GM18858 (cell line): ENCODE measurements around the gene DOCK3.
"Not testable (repeated sequence)": the region's sequence is repeated elsewhere in the genome, so short reads cannot be mapped to it uniquely, and the experiment has no call there.

Experiments used
- ATAC-seq: cut with Tn5 transposase; IDR thresholded peaks from one replicate; pipeline ENCODE4 v1.9.1; 2021; ENCODE audit not compliant: unreplicated experiment

DOCK3 gene

DNA sequence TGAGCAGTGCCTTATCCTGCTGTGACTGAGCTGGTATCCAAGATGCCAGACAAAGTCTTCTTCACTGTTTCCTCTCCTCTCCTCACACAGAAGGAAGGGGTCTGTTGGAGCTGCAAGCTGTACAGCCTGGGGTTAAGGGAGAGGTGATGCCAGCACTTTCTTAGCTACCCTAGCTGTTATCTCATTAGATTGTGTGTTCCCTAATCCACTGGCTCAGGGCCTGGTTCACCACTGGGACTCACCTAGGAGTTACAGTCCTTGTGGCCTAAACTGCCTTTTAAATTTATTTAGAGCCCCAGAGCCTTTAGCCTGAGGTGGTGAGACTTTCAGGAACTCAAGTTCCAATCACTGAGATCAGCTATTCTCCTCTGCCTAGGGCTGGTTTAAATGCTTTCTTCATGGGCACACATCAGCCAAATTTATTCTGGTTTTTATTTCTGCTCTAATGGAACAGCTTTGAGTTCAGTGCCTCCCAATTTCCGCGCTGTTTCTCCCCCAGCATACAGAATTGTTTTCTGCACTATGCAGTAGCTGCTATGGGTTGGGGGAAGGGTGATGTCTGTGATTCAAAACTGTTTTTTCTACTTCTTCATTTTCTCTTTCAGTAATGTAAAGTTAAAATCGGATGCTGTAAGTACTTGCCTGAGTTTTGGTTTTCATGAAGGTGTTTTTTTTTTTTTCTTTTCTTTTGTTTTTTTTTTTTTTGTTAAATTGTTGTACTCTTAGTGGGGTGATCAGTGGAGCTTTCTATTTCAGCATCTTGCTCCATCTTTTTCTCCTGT is 198.8 kb downstream of the DOCK3 start:
- ATAC-seq, result no peak

DNA sequence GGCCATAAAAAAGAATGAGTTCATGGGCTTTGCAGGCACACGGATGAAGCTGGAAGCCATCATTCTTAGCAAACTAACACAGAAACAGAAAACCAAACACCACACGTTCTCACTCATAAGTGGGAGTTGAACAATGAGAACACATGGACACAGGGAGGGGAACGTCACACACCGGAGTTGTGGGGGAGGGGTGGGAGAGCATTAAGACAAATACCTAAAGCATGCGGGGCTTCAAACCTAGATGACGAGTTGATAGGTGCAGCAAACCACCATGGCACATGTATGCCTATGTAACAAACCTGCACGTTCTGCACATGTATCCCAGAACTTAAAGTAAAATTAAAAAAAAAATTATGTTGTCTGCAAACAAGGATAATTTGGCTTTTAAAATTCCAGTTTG is 200.1 kb downstream of the DOCK3 start:
- not testable (repeated sequence) for ATAC-seq

DNA sequence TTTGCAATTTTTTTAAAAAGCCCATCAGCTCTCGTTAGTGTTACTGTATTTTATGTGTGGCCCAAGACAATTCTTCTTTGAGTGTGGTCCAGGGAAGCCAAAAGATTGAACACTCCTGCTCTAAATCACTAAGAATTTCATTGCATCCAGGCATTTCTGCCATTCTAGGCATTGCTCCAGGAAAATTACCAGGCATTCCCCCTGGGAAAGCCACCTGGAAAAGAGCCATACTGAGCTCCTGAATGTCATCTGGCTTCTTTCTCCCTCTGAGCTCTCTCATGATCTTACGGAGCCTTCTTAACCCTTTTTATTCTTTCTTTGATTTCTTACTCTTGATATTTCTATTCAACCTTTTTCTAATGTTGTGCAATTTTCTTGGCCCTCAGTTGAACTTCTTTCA is 202.2 kb downstream of the DOCK3 start:
- ATAC-seq, result no peak

DNA sequence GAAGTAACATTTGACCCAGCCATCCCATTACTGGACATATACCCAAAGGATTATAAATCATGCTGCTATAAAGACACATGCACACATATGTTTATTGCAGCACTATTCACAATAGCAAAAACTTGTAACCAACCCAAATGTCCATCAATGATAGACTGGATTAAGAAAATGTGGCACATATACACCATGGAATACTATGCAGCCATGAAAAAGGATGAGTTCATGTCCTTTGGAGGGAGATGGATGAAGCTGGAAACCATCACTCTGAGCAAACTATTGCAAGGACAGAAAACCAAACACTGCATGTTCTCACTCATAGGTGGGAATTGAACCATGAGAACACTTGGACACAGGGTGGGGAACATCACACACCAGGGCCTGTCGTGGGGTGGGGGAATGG is 208.0 kb downstream of the DOCK3 start:
- not testable (repeated sequence) for ATAC-seq

DNA sequence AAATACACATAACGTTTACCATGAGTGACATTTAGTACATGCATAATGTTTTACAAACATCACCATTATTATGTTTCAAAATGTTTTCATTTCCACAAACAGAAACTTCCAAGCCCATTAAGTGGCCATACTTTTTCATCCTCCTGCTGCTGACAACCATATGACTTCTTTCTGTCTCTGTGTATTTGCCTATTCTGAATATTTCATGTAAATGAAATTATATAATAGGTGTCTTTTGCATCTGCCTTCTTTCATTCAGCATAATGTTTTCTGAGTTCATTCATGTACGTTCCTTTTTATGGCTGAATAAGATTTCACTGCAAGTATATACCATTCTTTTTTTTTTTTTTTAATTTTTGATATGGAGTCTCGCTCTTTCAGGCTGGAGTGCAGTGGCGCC is 209.0 kb downstream of the DOCK3 start:
- no peak for ATAC-seq

DNA sequence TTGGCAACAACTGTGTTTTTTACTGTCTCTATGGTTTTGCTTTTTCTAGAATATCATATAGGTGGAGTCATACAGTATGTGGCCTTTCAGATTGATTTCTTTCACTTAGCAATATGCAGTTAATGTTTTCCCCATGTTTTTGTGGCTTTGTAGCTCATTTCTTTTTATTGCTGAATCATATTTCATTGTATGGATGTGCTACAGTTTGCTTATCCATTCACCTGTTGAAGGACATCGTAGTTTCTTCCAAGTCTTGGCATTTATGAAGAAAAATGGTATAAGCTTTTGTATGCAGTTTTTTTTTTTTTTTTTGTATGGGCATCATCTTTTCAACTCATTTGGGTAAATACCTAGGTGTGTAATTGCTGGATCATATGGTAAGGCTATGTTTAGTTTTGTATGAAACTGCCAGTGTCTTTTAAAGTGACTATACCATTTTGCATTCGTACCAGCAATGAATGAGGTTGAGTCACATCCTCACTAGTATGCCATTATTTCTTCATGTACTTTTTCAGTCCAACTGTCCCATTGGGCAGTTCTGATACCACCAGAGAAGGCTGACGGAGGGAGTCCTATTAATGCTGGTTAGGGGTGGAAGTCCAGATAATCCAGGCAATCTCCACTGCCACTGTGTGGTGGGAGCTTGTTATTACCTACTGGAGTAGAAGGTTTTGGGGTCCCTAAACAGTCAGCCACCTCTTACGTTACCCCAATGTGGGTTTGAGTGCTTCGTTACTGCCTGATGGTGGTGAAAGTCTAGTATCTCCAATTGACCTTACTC is 210.5 kb downstream of the DOCK3 start:
- ATAC-seq, result no peak

DNA sequence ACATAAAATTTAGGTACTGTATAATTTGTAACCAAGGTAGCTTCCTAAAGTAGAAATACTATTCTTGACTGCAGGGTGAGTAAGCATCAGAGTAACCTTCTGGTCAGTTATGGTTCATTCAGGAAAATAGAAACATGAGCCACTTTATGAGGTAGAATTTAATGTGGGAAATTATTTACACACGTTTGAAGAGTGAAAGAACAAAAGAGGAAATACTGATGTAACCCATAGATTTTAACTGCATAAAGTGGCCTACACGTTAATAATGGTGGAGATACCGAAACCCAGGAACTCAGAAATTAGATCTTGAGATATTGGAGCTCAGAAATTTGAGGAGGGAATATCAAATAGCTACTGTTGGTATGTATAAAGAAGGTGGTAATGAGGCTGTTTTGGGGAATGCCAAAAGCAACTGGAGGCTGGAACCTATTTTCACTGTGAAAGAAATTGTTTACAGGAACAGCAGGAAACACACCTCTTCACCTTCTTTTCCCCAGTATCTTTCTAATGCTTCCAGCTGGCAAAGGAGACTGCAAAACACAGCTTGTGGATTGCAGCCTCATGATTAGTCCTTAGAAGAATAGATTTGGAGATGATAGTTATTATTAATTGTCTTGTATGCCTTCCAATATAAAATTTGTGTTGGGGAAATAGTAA is 216.1 kb downstream of the DOCK3 start:
- ATAC-seq, result no peak

DNA sequence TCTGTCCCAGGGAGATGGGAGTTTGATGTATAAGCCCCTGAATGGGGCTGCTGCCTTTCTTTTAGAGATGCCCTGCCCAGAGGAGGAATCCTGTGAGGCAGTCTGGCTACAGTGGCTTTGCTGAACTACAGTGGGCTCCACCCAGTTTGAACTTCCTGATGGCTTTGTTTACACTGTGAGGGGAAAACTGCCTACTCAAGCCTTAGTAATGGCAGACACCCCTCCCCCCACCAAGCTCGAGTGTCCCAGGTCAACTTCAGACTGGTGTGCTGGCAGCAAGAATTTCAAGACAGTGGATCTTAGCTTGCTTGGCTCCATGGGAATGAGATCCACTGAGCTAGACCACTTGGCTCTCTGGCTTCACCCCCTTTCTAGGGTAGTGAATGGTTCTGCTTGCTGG is 226.4 kb downstream of the DOCK3 start:
- ATAC-seq, result not testable (repeated sequence)

DNA sequence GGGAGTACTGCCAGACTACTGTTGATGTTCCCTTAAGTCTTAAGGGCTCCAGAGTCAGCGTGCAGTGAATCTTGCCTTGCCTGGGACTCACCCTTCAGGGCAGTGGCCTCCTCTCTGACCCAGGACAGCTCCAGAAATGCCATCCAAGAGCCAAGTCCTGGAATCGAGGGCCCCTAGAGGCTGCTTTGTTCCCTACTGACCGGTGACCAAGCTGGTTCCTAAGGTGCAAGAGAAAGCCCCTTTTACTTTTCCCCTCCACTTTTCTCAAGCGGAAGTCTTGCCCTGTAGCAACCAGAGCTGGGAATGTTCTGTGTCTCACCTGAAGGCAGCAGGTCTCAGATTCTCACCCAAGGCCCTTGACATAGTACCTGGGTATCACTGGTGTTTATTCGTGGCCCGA is 238.0 kb downstream of the DOCK3 start:
- ATAC-seq, result no peak

DNA sequence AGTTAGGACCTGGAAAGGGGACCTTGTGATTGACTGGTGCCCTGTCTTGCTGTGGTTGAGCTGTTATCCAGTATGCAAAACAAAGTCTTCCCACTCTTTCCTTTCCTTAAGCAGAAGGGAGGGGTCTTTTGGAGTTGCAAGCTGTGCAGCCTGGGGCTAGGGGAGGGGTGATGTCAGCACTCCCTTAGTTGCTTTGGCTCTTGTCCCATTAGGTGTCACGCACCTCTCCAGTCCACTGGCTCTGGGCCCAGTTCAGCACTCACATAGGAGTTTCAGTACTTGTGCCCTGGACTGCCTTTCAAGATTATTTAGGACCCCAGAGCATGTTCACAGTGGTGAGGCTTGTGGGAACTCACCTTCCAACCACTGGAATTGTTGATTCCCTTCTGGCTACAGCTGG is 238.5 kb downstream of the DOCK3 start:
- ATAC-seq, result no peak

DNA sequence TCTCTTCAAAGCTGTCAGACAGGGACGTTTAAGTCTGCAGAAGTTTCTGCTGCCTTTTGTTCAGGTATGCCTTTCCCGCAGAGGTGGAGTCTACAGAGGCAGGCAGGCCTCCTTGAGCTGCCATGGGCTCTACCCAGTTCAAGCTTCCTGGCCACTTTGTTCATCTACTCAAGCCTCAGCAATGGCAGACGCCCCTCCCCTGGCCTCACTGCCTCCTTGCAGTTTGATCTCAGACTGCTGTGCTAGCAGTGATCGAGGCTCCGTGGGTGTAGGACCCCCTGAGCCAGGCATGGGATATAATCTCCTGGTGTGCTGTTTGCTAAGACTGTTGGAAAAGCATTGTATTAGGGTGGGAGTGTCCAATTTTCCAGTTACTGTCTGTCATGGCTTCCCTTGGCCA is 247.3 kb downstream of the DOCK3 start:
- ATAC-seq, result not testable (repeated sequence)

DNA sequence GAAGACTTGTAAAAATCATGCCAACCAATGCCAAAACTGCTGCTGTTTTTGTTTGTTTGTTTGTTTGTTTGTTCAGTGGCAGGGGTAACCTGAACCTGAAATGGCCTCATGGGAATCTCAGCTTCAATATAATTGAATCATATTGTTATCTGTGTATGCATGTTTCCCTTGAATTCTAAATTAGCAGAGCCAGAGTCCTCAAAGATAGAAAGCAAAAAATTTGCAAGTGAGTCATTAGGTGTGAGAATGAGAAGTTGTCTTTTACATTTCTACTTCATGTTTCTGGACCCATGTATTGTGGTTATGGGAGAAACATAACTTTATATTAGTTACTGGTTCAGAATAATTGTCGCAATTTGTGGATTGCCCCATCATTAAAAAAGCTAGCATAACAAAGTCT is 249.2 kb downstream of the DOCK3 start:
- ATAC-seq, result no peak

DNA sequence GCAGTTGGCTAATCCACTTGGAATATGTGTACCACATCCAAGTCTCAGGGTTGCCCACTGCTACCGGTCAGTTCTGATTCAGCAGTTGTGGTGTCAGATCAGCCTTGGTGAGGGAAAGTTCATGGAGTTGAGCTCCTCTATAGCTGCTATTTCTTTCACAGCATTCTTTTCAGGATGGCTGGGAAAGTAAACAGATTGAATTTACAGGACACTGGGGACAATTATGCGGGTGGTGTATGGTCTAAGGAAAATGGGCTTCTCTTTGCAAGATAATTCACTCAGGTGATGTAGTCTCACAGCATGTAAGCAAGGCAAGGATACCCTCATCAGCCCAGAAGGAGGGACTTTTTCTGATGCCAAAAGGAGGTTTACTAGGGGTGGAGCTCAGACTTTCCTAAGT is 249.9 kb downstream of the DOCK3 start:
- no peak for ATAC-seq

DNA sequence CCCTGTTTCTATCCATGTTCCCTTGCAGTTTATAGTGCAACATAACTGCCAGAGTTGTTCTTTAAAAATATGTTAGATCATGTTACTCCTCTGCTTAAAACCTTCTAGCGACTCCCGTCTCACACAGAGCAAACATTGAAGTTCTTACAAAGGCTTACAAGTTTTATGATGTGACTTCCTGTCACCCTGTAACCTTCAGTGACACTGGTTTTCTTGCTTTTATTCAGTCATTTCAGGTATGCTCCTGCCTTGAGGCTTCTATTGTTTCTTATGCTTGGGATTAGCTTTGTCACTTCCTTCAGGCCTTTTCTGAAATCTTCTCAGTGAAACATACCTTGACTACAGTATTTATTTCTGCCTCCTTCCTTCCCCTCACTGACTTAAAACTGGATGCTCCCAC is 252.1 kb downstream of the DOCK3 start:
- ATAC-seq, result no peak

DNA sequence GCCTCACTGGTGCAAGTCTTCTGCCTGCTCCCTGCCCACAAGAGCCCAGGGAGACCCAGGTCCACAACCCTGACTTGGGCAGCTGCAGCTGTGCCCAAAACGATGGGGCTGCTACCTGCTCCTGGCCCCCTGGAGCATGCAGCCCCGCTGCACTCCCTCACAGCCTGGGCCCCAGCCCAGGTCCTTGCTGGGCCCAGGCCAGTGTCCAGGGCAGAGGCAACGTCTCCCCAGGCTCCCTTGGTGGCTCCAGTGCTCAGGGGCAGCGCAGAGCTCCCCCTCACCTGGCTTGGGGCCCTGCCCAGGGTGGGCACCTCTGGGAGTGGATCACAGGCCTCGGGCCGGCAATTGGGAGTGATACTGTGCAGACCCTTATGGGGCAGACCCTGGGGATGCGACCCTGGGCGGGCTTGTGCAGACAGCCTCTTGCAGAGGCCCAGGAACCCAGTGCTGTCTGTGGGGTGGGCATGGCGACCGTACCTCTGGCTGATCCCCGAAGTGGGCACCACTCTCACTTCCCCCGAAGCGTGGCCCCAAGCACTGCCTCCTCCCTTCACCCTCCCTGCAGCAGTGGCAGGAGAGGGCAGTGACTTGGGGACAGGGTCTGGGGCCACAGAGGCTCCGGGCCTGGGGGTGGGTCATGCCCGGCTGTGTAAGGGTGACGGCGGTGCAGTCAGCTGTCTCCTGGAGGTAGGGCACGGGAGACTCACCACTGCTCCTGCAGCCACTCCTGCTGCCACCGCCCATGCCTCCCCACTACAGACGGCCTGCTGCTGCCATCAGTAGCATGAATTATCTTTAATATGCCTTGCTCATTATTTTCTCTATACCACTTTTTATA is 255.9 kb downstream of the DOCK3 start:
- no peak for ATAC-seq

DNA sequence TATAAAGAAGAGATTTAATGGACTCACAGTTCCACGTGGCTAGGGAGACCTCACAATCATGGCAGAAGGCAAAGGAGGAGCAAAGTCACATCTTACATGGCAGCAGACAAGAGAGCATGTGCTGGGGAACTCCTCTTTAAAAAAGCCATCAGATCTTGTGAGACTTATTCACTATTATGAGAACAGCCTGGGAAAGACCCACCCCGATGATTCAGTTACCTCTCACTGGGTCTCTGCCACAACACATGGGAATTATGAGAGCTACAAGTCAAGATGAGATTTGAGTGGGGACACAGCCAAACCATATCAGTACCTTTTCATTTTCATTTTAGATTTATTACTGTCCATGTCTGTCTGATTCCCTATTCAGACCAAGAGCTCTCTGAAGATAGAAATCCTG is 258.2 kb downstream of the DOCK3 start:
- not testable (repeated sequence) for ATAC-seq

DNA sequence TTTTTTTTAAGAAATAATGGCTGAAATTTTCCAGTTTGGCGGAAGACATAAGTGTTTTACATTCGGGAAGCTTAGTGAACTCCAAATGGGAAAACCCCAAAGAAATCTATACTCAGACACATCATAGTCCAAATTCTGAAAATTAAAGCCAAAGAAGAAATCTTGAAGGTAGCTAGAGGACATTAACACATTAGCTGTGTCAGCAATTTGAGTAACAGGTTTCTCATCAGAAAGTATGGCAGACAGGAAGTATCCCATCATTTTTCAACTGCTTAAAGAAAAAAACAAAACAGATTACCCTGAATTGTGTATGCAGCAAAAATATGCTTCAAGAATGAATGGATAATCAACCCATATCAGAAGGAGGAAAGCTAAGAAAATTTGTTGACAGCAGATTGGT is 261.7 kb downstream of the DOCK3 start:
- ATAC-seq, result no peak

DNA sequence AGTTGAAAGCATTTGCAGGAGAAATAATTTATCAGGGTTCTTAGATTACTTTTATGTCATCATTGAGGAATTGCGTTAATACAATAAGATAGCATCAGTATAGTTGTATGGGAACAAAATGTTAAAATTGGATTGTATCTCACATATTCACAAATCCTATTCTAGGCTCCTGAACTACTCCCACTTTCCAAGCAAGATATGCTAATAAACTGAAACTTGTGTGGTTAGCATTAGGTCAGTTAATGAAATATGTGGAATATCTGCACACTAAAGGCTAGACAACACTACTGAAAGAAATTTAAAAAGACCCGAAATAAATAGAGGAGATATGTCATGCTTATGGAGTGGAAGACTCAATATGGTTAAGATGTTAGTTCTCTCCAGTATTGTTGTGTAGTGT is 272.7 kb downstream of the DOCK3 start:
- ATAC-seq, result no peak

DNA sequence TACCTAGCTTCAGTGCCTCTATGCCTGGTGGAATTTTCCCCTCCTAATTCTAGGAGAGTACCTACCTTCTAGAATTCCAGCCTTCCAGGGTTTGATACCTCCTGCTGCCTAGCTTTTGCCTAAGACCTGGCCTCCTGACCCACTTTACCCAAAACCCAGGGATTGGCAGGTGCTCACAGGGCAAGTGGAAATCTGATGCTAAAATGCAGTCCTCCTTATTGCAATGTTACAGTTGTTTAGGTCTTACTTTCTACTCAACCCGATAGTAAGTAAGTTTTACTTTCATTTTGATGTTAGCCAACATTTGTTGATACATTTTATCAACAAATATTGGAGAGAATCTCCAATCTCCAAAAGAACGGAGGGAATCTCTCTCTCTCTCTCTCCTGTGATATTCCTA is 275.9 kb downstream of the DOCK3 start:
- no peak for ATAC-seq

DNA sequence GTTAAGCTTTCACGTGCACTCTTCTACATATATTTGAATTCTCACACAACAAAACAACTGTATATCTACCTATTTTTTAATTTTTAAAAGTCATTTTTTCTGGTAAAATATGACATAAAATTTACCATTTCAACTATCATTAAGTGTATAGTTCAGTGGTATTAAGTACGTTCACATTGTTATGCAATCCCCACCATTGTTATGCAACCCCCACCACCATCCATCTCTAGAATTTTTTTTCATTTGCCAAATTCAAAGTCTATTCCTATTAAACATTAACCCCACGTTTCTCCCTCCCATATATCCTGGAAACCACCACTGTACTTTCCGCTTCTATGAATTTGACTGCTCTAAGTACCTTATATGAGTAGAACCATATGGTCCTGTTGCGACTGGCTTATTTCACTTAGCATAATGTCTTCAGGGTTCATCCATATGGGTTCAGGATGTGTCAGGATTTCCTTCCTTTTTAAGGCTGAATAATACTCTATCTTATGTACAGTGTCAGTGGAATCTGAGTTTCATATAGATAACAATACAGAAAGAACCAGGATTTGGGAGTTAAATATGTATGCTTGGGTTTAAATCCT is 279.2 kb downstream of the DOCK3 start:
- ATAC-seq, result no peak

DNA sequence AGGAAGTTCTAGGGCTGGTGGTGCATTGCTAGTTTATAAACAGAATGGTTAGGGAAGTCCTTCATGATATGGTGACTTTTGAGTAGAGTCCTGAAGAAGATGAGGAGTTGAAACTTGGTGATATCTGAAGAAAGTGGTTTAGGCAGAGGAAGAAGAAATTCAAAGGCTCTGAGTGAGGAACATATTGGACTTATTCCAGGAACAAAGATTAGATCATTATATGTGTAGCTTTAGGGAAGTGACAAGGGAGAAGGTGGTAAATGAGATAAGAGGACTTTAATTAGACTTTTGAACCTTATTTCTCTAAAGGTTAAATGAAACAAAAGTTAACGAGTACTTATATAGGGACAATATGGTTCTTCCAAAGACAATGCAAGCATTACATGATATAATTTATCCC is 286.7 kb downstream of the DOCK3 start:
- ATAC-seq, result no peak
